ENCODE data around the gene UBALD1. TPM values are rescaled to one million over a fixed set of nuclear protein-coding genes. Genes with fewer than 3 reads are reported as not detected.

Gene UBALD1
- total and polyA plus RNA-seq, 2 donors (not counting 3 experiments of a cell fraction or from before 2014, with no cell fraction given) = 24.8 to 41.6 TPM

DNA sequence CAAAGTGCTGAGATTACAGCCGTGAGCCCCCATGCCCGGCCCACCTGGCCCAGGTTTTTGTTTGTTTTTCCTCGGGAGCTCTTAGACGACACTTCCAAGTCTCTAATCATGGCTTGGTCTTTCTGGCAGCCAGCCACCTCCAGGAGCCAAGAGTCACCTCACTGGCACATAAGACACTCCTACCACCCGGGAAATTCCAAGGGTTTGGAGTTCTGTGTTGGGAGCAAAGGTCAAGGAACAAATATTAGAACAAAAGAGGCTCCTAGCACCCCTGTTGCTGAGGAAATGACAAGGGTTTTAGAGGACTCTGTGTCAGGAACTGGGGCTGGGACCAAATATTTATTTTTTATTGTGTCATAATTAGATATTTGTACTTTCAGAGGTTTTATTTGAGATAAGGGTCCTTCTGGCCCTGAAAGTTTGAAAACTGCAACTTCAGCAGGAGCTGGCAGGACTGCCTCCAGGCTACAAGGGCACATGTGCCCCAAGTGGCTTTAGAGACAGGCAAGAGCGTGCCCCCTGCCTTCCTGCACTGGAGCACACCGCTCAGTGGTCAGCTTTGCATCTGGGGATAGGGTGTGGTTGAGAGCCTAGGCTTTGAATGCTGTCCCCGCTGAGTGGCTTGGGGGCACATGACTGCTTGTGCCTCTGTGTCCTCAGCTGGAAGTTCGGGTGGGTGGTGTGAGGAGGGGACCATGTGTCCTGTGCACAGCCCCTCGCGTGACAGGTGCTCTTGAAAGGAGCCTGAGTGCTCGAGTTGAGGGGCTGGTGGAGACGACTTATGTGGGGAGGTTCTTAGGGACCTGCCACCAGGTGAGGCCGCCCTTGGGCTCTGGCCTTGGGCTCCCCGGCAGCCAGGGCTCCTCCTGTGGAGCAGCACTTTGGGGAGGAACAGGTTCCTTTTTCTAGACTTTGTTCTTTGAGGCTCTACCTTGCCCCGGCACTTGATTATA is 39.6 kb upstream of the UBALD1 start:
- no peak for DNase-seq (ENCODE audit: low read depth, low spot score)
- CTCF ChIA-PET = no interaction called here

More for the DNA sequence above, 39.6 kb upstream of the UBALD1 start:
- Histone ChIP-seq H3K4me1 (ENCODE audit: control insufficient read depth, extremely low read depth, insufficient read depth, low read length) (no peaks in the 10 kb centered on the region), H3K9me3 (replicated peaks; ENCODE audit: control insufficient read depth, insufficient read depth, low read length) (no peaks in the 10 kb centered on the region), H3K36me3 (ENCODE audit: control insufficient read depth in 2 of 2, extremely low read depth in 1 of 2, insufficient read depth in 2 of 2, low read length in 2 of 2) (peaks cover 7 to 37% of the 10 kb centered on the region in 2 experiments), H3K9me1 (replicated peaks; ENCODE audit: control insufficient read depth, extremely low read depth, insufficient read depth, low read length) (no peaks in the 10 kb centered on the region), H2AFZ (ENCODE audit: low read depth, low read length) (no peak overlapping the region), H3K4me3 (replicated peaks in 1 of 3; ENCODE audit: insufficient read depth in 1 of 3, low read depth in 1 of 3, low read length in 3 of 3) (no peak overlapping the region), H3K4me2 (ENCODE audit: insufficient read depth, low read length) (no peak overlapping the region), H3K27ac (ENCODE audit: insufficient read depth, low read depth, low read length) (no peak overlapping the region), H4K20me1 (replicated peaks; ENCODE audit: control insufficient read depth, extremely low read depth, insufficient read depth, low read length) (no peaks in the 10 kb centered on the region), H3K9ac (replicated peaks; ENCODE audit: extremely low read depth, insufficient read depth, low read length) (no peak overlapping the region), H3K27me3 (ENCODE audit: control insufficient read depth in 2 of 2, insufficient read depth in 2 of 2, low read length in 2 of 2) (no peaks in the 10 kb centered on the region), H3K79me2 (ENCODE audit: control insufficient read depth, insufficient read depth, low read length) (no peaks in the 10 kb centered on the region)
- FAIRE-seq = no peak
- BruUV-seq (replicated peaks) = no TSS peak
- TF ChIP-seq, protein P1, sequence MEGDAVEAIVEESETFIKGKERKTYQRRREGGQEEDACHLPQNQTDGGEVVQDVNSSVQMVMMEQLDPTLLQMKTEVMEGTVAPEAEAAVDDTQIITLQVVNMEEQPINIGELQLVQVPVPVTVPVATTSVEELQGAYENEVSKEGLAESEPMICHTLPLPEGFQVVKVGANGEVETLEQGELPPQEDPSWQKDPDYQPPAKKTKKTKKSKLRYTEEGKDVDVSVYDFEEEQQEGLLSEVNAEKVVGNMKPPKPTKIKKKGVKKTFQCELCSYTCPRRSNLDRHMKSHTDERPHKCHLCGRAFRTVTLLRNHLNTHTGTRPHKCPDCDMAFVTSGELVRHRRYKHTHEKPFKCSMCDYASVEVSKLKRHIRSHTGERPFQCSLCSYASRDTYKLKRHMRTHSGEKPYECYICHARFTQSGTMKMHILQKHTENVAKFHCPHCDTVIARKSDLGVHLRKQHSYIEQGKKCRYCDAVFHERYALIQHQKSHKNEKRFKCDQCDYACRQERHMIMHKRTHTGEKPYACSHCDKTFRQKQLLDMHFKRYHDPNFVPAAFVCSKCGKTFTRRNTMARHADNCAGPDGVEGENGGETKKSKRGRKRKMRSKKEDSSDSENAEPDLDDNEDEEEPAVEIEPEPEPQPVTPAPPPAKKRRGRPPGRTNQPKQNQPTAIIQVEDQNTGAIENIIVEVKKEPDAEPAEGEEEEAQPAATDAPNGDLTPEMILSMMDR (IDR thresholded peaks at IDR 0.05; ENCODE audit: extremely low read depth in 1 of 2, insufficient read depth in 1 of 2, low read depth in 1 of 2, low read length in 2 of 2) = no peak
- TF ChIP-seq POLR2A (IDR thresholded peaks at IDR 0.05; ENCODE audit: low read depth, low read length) (no peak), MYC (IDR thresholded peaks at IDR 0.05; ENCODE audit: low read depth, low read length) (no peak), MAX (IDR thresholded peaks at IDR 0.05; ENCODE audit: insufficient read depth, insufficient read length) (no peak), FOS (IDR thresholded peaks at IDR 0.05; ENCODE audit: borderline replicate concordance, insufficient read depth, low read length) (no peak), JUN (IDR thresholded peaks at IDR 0.05; ENCODE audit: borderline replicate concordance, insufficient read depth, insufficient read length, low read depth) (no peak), EZH2 (IDR thresholded peaks at IDR 0.05; ENCODE audit: borderline replicate concordance, low read depth, low read length, severe bottlenecking) (no peak), GATA2 (IDR thresholded peaks at IDR 0.05; ENCODE audit: insufficient read depth, insufficient read length, low read depth, low read length) (no peak), POLR2AphosphoS5 (IDR thresholded peaks at IDR 0.05; ENCODE audit: insufficient read depth, low read depth, low read length) (no peak)
- POLR2A ChIA-PET = no interaction called here
- intact Hi-C loops (cut with micrococcal nuclease) (no loop called here), dilution Hi-C loops (cut with MboI; ENCODE audit: extremely low pct_ligation_motif_present, low sequenced_read_pairs) (no loop called here)
